Glomerular endothelial cell (primary cell): ENCODE measurements around the gene PIGO. TPM values are rescaled to one million over a fixed set of nuclear protein-coding genes. Genes with fewer than 3 reads are reported as not detected.

Experiments used
- total RNA-seq: library from RNA; depleted of rRNA; stranded (reverse); fragments of >200 nt; gene quantifications from 2 replicates; pipeline ENCODE4 v1.2.3, GENCODE V29; 2015

Gene PIGO
- total RNA-seq, 1 donor from 2014 or later, result 17.3 TPM

Other genes with a start within 250 kb of the PIGO start
- gene PHF24, start 138.3 kb downstream of the PIGO start, total RNA-seq, result 0.06 TPM in 1 of 2 replicates, not detected in the other
- gene DNAJB5, start 106.8 kb downstream of the PIGO start, total RNA-seq, result 14.1 and 17.6 TPM in 2 replicates
- gene VCP, start 24.0 kb downstream of the PIGO start, total RNA-seq, result 317 and 380 TPM in 2 replicates
- gene FANCG, start 16.6 kb downstream of the PIGO start, total RNA-seq, result 14.2 and 24.7 TPM in 2 replicates
- gene STOML2, start 6.5 kb upstream of the PIGO start, total RNA-seq, result 111 and 129 TPM in 2 replicates
- gene ATOSB, start 19.3 kb upstream of the PIGO start, total RNA-seq, result 54.5 and 89.8 TPM in 2 replicates
- gene UNC13B, start 65.4 kb upstream of the PIGO start, total RNA-seq, result 32.3 and 38.9 TPM in 2 replicates